A549 (cell line): ENCODE measurements around the gene TENM3. TPM values are rescaled to one million over a fixed set of nuclear protein-coding genes. Genes with fewer than 3 reads are reported as not detected.

Source experiments
- ATAC-seq, 2 experiments: fragments of 200-7000 bp in 1 of 2; fragments of >200 bp in 1 of 2; cut with Nextera tagmentation in 1 of 2; cut with Tn5 transposase in 1 of 2; 3 replicates each; pipeline versions ENCODE4 v1.8.0 to v1.9.1; 2018 to 2020; ENCODE audit warnings: mild to moderate bottlenecking in 1 of 2, moderate library complexity in 1 of 2
- CTCF ChIA-PET: fragments of 300-600 bp; sonication (Branson Sonifier 250); formaldehyde crosslinking; extraction: SDS; loops from one replicate; lab custom pipeline; 2021; ENCODE audit warnings: antibody characterized with exemption, inconsistent platforms; lab: Yijun Ruan, JAX
- POLR2A ChIA-PET: fragments of 350-600 bp; formaldehyde crosslinking; extraction: SDS; loops from one replicate; lab custom pipeline; 2021; ENCODE audit warnings: antibody characterized with exemption, inconsistent platforms; lab: Yijun Ruan, JAX
- DNase-seq, 2 experiments: peaks; one replicate each; pipeline versions ENCODE4 v3.0.0 to v3.0.0-alpha.2; 2011 to 2016; ENCODE audit warnings: low read depth in 1 of 2, low spot score in 1 of 2
- FAIRE-seq: peaks from 2 replicates; lab custom pipeline; 2011; peaks lifted over from hg19 to GRCh38; lab: Jason Lieb, UNC
- H3K27ac ChIP-seq, 2 experiments: fragments of >200 bp; sonication (Bioruptor Twin); formaldehyde crosslinking; 3 replicates each; pipeline ENCODE4 v1.5.1; 2016 to 2017
- H3K4me1 ChIP-seq: fragments of >200 bp; sonication (Bioruptor Twin); formaldehyde crosslinking; 3 replicates; pipeline ENCODE4 v1.6.1; 2016
- H3K4me2 ChIP-seq: fragments of >200 bp; sonication (Bioruptor Twin); formaldehyde crosslinking; 3 replicates; pipeline ENCODE4 v1.6.1; 2016
- H3K4me3 ChIP-seq: fragments of >200 bp; sonication (Bioruptor Twin); formaldehyde crosslinking; 3 replicates; pipeline ENCODE4 v1.5.1; 2016
- H3K9me3 ChIP-seq: fragments of >200 bp; sonication (Bioruptor Twin); formaldehyde crosslinking; 3 replicates; pipeline ENCODE4 v1.6.1; 2016
- RARB ChIP-seq: fragments of 250-450 bp; sonication (Bioruptor Pico); IDR thresholded peaks from 2 replicates; pipeline ENCODE4 v1.8.0; 2021; ENCODE audit warnings: mild to moderate bottlenecking, moderate library complexity
- WGBS: methylation state at CpG from one replicate; pipeline ENCODE4 v1.1.6; 2017; ENCODE audit errors: missing lambda C conversion rate; 5-methylcytosine and 5-hydroxymethylcytosine counted together
- polyA plus RNA-seq, 4 experiments: library from polyadenylated mRNA; depleted of rRNA in 3 of 4; stranded (reverse); fragments of >200 nt; fragmentation: RNase III in 1 of 4; extraction: RNeasy Plus Mini Kit Qiagen cat#74134 plus additional on column Dnase treatment in 1 of 4; gene quantifications; 2 replicates in 3 of 4; 3 replicates in 1 of 4; pipeline ENCODE4 v1.2.3, GENCODE V29; 2011 to 2017
- small RNA-seq, 6 experiments: library from RNA; depleted of rRNA; stranded (forward); fragments of <200 nt; gene quantifications; one replicate each; pipeline ENCODE3, GENCODE V24; 2012

The TENM3 gene
- polyA plus RNA-seq, 2 of the 4 experiments (the other 2 are of a cell fraction), result 2.4 to 7.3 TPM

DNA sequence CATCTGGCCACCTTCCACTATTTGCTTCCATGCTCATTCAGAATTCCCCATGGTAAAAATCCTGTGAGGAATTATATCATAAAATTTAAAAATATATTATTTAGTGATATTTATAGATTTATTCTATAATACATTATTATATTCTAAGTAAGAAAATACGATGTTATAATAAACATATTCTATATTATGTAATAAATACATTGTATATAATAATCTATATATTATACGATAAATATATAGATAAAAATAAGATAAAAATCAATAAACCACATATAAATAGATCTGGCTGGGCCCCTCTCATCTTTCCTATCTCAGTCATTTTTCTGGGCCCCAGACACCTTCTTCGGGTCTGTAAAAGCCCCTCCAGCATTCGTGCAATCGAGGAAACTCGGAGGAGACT is 605.5 kb downstream of the TENM3 start:
- 56% methylated on average over 6 of the region's 6 CpGs for WGBS

More for the DNA sequence above, 605.5 kb downstream of the TENM3 start:
- FAIRE-seq, result no peak
- ChIA-PET CTCF (no interaction called here), POLR2A (no interaction called here)
- Histone ChIP-seq H3K27ac (no peak overlapping the region), H3K4me2 (no peak overlapping the region), H3K4me3 (no peak overlapping the region), H3K9me3 (no peaks in the 10 kb centered on the region), H3K4me1 (no peaks in the 10 kb centered on the region)
- no peak for ATAC-seq
- no peak for TF ChIP-seq RARB (CRISPR knock-in tag)
- DNase-seq, result no peak

Small RNAs within 50 kb of the gene (small RNA-seq; reads per million reads assigned to genes)
- gene RN7SKP67 (0 reads per million in 6 experiments), gene RNU2-34P (0 to 31.6 (median 2.9) reads per million in 6 experiments)
